ENCODE results near the gene GPR25. TPM values are rescaled to one million over a fixed set of nuclear protein-coding genes. Genes with fewer than 3 reads are reported as not detected.

Gene GPR25
- total and polyA plus RNA-seq, 10 donors, result 0.09 to 3.6 (median 0.55) TPM; not detected in 2

DNA sequence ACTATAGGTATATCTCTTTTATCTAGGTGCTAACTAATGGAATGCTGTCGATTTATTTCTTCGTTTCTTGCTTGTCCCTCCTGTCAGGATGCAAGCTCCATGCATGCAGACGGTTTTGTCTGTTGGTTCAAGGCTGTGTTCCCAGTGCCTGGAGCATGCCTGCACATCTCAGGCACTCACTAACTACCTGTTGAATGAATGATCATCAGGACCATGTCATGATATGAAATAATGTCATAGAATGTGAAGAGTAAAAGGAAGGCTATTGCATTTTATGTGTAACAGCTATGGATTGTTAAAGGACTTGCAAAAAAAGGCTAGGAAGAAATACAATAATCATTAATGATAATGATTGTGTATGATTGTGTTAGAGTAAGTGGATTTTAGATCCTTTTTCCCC, 4.2 kb downstream of the GPR25 start:
- H3K36me3 ChIP-seq, result no peaks in the 10 kb centered on the region
- no peak for DNase-seq
- H3K27ac ChIP-seq, result no peak overlapping the region
- H3K9me3 ChIP-seq, result no peaks in the 10 kb centered on the region
- H3K4me3 ChIP-seq, result no peak overlapping the region
- H3K4me1 ChIP-seq, result peaks cover 8 to 23% (median 15%) of the 10 kb centered on the region in 6 donors
- H3K27me3 ChIP-seq (replicated peaks in 1 of 7), result peaks cover 0 to 38% (median 27%) of the 10 kb centered on the region in 7 donors
- intact Hi-C loops (cut with DNase I; ENCODE audit: low total_unique reads), result no loop called here
- WGBS, 5 donors, result 75 to 86% (median 82%) methylated on average over 3 of the region's 3 CpGs
- TF ChIP-seq POLR2A (IDR thresholded peaks at IDR 0.05), result no peak
- TF ChIP-seq, protein P1, sequence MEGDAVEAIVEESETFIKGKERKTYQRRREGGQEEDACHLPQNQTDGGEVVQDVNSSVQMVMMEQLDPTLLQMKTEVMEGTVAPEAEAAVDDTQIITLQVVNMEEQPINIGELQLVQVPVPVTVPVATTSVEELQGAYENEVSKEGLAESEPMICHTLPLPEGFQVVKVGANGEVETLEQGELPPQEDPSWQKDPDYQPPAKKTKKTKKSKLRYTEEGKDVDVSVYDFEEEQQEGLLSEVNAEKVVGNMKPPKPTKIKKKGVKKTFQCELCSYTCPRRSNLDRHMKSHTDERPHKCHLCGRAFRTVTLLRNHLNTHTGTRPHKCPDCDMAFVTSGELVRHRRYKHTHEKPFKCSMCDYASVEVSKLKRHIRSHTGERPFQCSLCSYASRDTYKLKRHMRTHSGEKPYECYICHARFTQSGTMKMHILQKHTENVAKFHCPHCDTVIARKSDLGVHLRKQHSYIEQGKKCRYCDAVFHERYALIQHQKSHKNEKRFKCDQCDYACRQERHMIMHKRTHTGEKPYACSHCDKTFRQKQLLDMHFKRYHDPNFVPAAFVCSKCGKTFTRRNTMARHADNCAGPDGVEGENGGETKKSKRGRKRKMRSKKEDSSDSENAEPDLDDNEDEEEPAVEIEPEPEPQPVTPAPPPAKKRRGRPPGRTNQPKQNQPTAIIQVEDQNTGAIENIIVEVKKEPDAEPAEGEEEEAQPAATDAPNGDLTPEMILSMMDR (IDR thresholded peaks at IDR 0.05 in 8 of 11, conservative IDR thresholded peaks at IDR 0.05 in 3 of 11), result no peak
- no peak for TF ChIP-seq POLR2AphosphoS5 (IDR thresholded peaks at IDR 0.05)

DNA sequence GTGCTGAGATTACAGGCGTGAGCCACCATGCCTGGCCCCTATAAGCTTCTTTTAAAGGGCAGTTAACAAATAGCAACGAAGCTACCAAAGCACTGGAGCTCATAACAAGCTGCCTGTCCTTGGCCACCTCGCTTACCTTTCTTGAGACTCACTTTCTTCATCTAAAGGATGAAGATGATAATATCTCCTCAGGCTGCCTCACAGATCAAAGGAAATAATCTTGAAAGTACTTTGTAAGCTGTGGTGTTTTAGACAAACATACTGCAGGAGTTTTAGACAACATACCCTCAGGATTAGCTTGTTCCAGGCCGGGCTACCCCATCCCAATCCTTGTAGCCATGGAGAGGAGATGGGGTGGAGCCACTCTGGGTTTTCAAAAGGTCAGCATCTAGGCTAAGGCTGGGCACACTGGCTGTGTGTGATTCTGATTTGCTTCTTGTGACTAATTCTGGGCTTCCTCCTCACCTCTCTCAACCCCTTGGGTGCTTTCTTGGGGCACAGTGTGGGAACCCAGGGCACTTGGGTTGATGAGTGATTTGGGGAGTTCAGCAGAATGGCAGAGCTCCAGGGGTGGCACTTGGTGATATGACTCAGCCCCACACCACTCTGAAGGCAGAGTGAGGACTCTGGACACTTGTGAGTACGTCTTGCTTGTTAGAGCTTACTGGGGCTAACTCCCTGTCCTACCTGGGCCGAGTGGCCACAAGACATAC, 5.2 kb downstream of the GPR25 start:
- intact Hi-C loops (cut with DNase I; ENCODE audit: low total_unique reads), result no loop called here
- no peak for DNase-seq
- H3K27me3 ChIP-seq (replicated peaks in 1 of 7), result peaks cover 0 to 29% (median 19%) of the 10 kb centered on the region in 7 donors
- TF ChIP-seq, protein P1 (IDR thresholded peaks at IDR 0.05 in 8 of 11, conservative IDR thresholded peaks at IDR 0.05 in 3 of 11), result no peak
- TF ChIP-seq POLR2AphosphoS5 (IDR thresholded peaks at IDR 0.05), result no peak
- TF ChIP-seq POLR2A (IDR thresholded peaks at IDR 0.05), result no peak
- peaks cover 8 to 16% (median 11%) of the 10 kb centered on the region in 6 donors for H3K4me1 ChIP-seq
- H3K36me3 ChIP-seq, result no peaks in the 10 kb centered on the region
- no peak overlapping the region for H3K4me3 ChIP-seq
- H3K9me3 ChIP-seq, result no peaks in the 10 kb centered on the region
- WGBS, 5 donors, result 70 to 78% (median 72%) methylated on average over 6 of the region's 6 CpGs
- peak overlapping the region in 1 of 8 donors; percentile 48 for H3K27ac ChIP-seq

DNA sequence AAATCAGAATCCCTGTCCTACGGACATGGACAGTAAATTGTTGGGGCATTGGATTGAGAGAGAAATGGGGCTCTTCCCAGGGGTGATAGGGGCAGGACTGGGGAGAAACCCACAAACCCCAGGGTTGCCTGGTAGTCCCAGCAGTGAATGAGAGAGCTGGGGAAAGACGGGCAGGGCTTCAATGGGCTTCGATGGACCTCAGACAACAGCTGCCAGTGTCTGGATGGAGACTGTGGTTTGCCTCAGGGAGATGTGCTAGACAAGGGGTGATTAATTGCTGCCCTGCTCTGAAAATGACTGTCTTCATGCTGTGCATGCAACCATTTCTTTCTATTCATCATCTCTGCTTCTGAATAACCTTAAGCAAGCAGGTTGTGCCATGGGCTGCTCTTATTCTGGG, 7.4 kb downstream of the GPR25 start:
- H3K27ac ChIP-seq, result no peak overlapping the region
- H3K9me3 ChIP-seq, result no peaks in the 10 kb centered on the region
- no peaks in the 10 kb centered on the region for H3K36me3 ChIP-seq
- H3K4me3 ChIP-seq, result no peak overlapping the region
- intact Hi-C loops (cut with DNase I; ENCODE audit: low total_unique reads), result no loop called here
- peaks cover 0 to 4% (median 0%) of the 10 kb centered on the region in 6 donors for H3K4me1 ChIP-seq
- H3K27me3 ChIP-seq (replicated peaks in 1 of 7), result peaks cover 0 to 7% (median 0%) of the 10 kb centered on the region in 7 donors
- TF ChIP-seq, protein P1 (IDR thresholded peaks at IDR 0.05 in 8 of 11, conservative IDR thresholded peaks at IDR 0.05 in 3 of 11), result no peak
- no peak for TF ChIP-seq POLR2A (IDR thresholded peaks at IDR 0.05)
- TF ChIP-seq POLR2AphosphoS5 (IDR thresholded peaks at IDR 0.05), result no peak
- 45 to 70% (median 48%) methylated on average over 3 of the region's 3 CpGs for WGBS, 5 donors
- DNase-seq, result no peak

DNA sequence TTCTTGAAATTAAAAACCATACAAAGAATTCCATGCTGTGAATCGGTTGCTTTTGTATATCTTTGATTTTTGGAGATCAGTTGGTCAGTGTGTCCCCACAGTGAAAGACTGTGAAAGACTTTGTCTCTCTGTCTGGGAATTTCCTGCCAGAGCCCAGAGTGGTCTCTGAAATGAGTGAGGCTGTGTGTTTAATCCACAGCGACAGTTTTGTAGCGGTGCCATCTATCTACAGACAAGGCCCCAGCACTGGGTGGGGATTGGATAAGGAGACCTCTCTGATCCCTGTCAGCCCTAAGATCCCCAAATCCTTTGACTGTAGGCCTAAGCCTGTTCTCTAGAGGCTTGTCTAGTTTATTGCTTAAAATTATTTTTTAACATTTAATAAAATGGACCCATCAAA, 10.3 kb downstream of the GPR25 start:
- 76 to 97% (median 92%) methylated on average over 3 of the region's 3 CpGs for WGBS, 5 donors
- TF ChIP-seq POLR2AphosphoS5 (IDR thresholded peaks at IDR 0.05) (no peak), POLR2A (IDR thresholded peaks at IDR 0.05) (no peak)
- TF ChIP-seq, protein P1 (IDR thresholded peaks at IDR 0.05 in 8 of 11, conservative IDR thresholded peaks at IDR 0.05 in 3 of 11), result no peak
- intact Hi-C loops (cut with DNase I; ENCODE audit: low total_unique reads), result no loop called here
- no peak for DNase-seq
- Histone ChIP-seq H3K36me3 (no peaks in the 10 kb centered on the region), H3K27ac (no peak overlapping the region), H3K4me1 (peaks cover 3 to 27% (median 13%) of the 10 kb centered on the region in 6 donors), H3K27me3 (replicated peaks in 1 of 7) (no peaks in the 10 kb centered on the region), H3K9me3 (no peaks in the 10 kb centered on the region), H3K4me3 (no peak overlapping the region)

Data from spleen (tissue), 11 donors.